ENCODE data around the gene ARID4B.

Gene ARID4B

GRCh38 chr1:235351898-235352297, 23.9 kb upstream of the ARID4B start:
- no peaks in the 10 kb centered on the region for H3K27me3 ChIP-seq (ENCODE audit: insufficient read depth, poor library complexity, severe bottlenecking)
- TF ChIP-seq POLR2AphosphoS5 (IDR thresholded peaks at IDR 0.05; ENCODE audit: low read depth) = no peak
- TF ChIP-seq, protein P1, sequence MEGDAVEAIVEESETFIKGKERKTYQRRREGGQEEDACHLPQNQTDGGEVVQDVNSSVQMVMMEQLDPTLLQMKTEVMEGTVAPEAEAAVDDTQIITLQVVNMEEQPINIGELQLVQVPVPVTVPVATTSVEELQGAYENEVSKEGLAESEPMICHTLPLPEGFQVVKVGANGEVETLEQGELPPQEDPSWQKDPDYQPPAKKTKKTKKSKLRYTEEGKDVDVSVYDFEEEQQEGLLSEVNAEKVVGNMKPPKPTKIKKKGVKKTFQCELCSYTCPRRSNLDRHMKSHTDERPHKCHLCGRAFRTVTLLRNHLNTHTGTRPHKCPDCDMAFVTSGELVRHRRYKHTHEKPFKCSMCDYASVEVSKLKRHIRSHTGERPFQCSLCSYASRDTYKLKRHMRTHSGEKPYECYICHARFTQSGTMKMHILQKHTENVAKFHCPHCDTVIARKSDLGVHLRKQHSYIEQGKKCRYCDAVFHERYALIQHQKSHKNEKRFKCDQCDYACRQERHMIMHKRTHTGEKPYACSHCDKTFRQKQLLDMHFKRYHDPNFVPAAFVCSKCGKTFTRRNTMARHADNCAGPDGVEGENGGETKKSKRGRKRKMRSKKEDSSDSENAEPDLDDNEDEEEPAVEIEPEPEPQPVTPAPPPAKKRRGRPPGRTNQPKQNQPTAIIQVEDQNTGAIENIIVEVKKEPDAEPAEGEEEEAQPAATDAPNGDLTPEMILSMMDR (IDR thresholded peaks at IDR 0.05; ENCODE audit: insufficient read depth, low read length) = no peak
- TF ChIP-seq REST (IDR thresholded peaks at IDR 0.05; ENCODE audit: insufficient replicate concordance, low read depth) = no peak
- no peak for TF ChIP-seq SPI1 (IDR thresholded peaks at IDR 0.05; ENCODE audit: borderline replicate concordance, low read depth)
- TF ChIP-seq GABPA (IDR thresholded peaks at IDR 0.05; ENCODE audit: low read depth) = no peak
- no peak for DNase-seq (ENCODE audit: low read depth in 1 of 2, low spot score in 1 of 2)
- no peak overlapping the region for H3K27ac ChIP-seq (replicated peaks)
- no peak overlapping the region for H3K4me3 ChIP-seq (replicated peaks; ENCODE audit: insufficient read depth, low read length)

- no peak overlapping the region for H3K4me3 ChIP-seq (replicated peaks; ENCODE audit: insufficient read depth, low read length)
- TF ChIP-seq GABPA (IDR thresholded peaks at IDR 0.05; ENCODE audit: low read depth) = no peak
- TF ChIP-seq SPI1 (IDR thresholded peaks at IDR 0.05; ENCODE audit: borderline replicate concordance, low read depth) = no peak
- TF ChIP-seq REST (IDR thresholded peaks at IDR 0.05; ENCODE audit: insufficient replicate concordance, low read depth) = no peak
- no peak for TF ChIP-seq POLR2AphosphoS5 (IDR thresholded peaks at IDR 0.05; ENCODE audit: low read depth)
- TF ChIP-seq, protein P1 (IDR thresholded peaks at IDR 0.05; ENCODE audit: insufficient read depth, low read length) = no peak
- no peak for DNase-seq (ENCODE audit: low read depth in 1 of 2, low spot score in 1 of 2)
- no peaks in the 10 kb centered on the region for H3K27me3 ChIP-seq (ENCODE audit: insufficient read depth, poor library complexity, severe bottlenecking)
- H3K27ac ChIP-seq (replicated peaks) = no peak overlapping the region
These were observed 23.5 kb upstream of the ARID4B start for GRCh38 chr1:235351441-235351840.

- Histone ChIP-seq H3K27me3 (ENCODE audit: insufficient read depth, poor library complexity, severe bottlenecking) (no peaks in the 10 kb centered on the region), H3K27ac (replicated peaks) (no peak overlapping the region), H3K4me3 (replicated peaks; ENCODE audit: insufficient read depth, low read length) (no peak overlapping the region)
- DNase-seq (ENCODE audit: low read depth in 1 of 2, low spot score in 1 of 2) = no peak
- TF ChIP-seq REST (IDR thresholded peaks at IDR 0.05; ENCODE audit: insufficient replicate concordance, low read depth) (no peak), SPI1 (IDR thresholded peaks at IDR 0.05; ENCODE audit: borderline replicate concordance, low read depth) (no peak), POLR2AphosphoS5 (IDR thresholded peaks at IDR 0.05; ENCODE audit: low read depth) (no peak), GABPA (IDR thresholded peaks at IDR 0.05; ENCODE audit: low read depth) (no peak)
- TF ChIP-seq, protein P1 (IDR thresholded peaks at IDR 0.05; ENCODE audit: insufficient read depth, low read length) = no peak
These were observed 15.7 kb upstream of the ARID4B start for GRCh38 chr1:235343726-235344125.
